ENCODE results near the gene C1orf122. TPM values are rescaled to one million over a fixed set of nuclear protein-coding genes. Genes with fewer than 3 reads are reported as not detected.

The C1orf122 gene
- total RNA-seq, 1 experiment from 2014 or later: 77.2 TPM

DNA sequence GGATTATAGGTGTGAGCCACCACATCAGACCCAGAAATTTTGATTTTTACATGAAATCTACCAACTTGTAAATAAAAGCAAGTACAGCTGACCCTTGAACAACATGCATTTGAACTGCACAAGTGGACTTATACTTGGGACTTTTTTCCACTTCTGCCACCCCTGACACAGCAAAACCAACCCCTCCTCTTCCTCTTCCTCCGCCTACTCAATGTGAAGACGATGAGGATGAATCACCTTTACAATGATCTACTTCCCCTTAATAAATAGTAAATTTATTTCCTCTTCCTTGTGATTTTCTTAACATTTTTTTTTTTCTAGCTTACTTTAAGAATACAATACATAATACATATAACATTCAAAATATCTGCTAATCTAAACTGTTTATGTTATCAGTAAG, 17.9 kb downstream of the C1orf122 start:
- Histone ChIP-seq H3K4me1 (ENCODE audit: control insufficient read depth, insufficient read depth, low read length) (no peaks in the 10 kb centered on the region), H3K4me3 (ENCODE audit: low read depth in 2 of 2, low read length in 2 of 2) (no peak overlapping the region), H3K27me3 (ENCODE audit: control insufficient read depth, insufficient read depth, low read length) (no peaks in the 10 kb centered on the region), H3K9me3 (ENCODE audit: control insufficient read depth, insufficient read depth, low read depth, low read length) (no peaks in the 10 kb centered on the region), H3K27ac (ENCODE audit: low read length) (no peak overlapping the region), H3K36me3 (ENCODE audit: control insufficient read depth, insufficient read depth, low read length) (peaks cover 16% of the 10 kb centered on the region)
- BruUV-seq (replicated peaks): no TSS peak
- ATAC-seq (no peak), DNase-seq (ENCODE audit: low read depth, low spot score) (no peak)
- in situ Hi-C loops (cut with HindIII; ENCODE audit: low pct_unique_long_range_greater_than_20kb, low sequenced_read_pairs) (no loop called here), intact Hi-C loops (cut with micrococcal nuclease; ENCODE audit: unreplicated experiment) (no loop called here)
- TF ChIP-seq, protein P1, sequence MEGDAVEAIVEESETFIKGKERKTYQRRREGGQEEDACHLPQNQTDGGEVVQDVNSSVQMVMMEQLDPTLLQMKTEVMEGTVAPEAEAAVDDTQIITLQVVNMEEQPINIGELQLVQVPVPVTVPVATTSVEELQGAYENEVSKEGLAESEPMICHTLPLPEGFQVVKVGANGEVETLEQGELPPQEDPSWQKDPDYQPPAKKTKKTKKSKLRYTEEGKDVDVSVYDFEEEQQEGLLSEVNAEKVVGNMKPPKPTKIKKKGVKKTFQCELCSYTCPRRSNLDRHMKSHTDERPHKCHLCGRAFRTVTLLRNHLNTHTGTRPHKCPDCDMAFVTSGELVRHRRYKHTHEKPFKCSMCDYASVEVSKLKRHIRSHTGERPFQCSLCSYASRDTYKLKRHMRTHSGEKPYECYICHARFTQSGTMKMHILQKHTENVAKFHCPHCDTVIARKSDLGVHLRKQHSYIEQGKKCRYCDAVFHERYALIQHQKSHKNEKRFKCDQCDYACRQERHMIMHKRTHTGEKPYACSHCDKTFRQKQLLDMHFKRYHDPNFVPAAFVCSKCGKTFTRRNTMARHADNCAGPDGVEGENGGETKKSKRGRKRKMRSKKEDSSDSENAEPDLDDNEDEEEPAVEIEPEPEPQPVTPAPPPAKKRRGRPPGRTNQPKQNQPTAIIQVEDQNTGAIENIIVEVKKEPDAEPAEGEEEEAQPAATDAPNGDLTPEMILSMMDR (IDR thresholded peaks at IDR 0.05): no peak
- TF ChIP-seq, protein P2, sequence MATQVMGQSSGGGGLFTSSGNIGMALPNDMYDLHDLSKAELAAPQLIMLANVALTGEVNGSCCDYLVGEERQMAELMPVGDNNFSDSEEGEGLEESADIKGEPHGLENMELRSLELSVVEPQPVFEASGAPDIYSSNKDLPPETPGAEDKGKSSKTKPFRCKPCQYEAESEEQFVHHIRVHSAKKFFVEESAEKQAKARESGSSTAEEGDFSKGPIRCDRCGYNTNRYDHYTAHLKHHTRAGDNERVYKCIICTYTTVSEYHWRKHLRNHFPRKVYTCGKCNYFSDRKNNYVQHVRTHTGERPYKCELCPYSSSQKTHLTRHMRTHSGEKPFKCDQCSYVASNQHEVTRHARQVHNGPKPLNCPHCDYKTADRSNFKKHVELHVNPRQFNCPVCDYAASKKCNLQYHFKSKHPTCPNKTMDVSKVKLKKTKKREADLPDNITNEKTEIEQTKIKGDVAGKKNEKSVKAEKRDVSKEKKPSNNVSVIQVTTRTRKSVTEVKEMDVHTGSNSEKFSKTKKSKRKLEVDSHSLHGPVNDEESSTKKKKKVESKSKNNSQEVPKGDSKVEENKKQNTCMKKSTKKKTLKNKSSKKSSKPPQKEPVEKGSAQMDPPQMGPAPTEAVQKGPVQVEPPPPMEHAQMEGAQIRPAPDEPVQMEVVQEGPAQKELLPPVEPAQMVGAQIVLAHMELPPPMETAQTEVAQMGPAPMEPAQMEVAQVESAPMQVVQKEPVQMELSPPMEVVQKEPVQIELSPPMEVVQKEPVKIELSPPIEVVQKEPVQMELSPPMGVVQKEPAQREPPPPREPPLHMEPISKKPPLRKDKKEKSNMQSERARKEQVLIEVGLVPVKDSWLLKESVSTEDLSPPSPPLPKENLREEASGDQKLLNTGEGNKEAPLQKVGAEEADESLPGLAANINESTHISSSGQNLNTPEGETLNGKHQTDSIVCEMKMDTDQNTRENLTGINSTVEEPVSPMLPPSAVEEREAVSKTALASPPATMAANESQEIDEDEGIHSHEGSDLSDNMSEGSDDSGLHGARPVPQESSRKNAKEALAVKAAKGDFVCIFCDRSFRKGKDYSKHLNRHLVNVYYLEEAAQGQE (IDR thresholded peaks at IDR 0.05; ENCODE audit: insufficient read depth in 1 of 2, low read depth in 2 of 2, low read length in 1 of 2): no peak
- TF ChIP-seq TCF7L2 (IDR thresholded peaks at IDR 0.05; ENCODE audit: low read depth, low read length): no peak
- TF ChIP-seq SIN3A (IDR thresholded peaks at IDR 0.05; ENCODE audit: borderline replicate concordance, insufficient read depth, low read depth, low read length): no peak
- TF ChIP-seq POLR2AphosphoS5 (IDR thresholded peaks at IDR 0.05; ENCODE audit: low read depth, low read length): no peak
- POLR2A ChIA-PET: no interaction called here
- CTCF ChIA-PET: no interaction called here

DNA sequence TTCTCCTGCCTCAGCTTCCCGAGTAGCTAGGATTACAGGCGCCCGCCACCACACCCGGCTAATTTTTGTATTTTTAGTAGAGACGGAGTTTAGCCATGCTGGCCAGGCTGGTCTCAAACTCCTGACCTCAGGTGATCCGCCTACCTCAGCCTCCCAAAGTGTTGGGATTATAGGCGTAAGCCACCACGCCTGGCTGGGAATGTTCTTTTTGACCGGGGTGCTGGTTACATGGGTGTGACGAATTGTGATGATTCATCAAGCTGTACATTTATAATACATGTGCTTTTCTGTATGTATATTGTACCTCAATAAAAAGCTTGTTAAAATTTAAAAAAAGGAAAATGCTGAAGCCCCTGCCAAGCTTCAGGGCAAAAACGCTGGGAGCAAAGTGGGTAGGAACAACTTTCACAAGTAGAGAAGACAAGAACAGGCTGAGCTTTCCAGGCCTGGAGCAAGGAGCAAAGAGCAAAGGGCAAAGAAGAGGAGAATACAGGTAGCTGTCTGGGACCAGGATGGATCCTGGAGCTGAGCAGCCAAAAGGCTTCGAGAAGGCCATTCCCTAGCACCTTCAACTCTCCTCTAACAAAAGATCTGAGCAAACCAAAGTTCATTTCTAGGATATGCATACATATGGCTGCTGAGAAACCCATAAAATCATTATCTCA, 21.0 kb downstream of the C1orf122 start:
- in situ Hi-C loops (cut with HindIII; ENCODE audit: low pct_unique_long_range_greater_than_20kb, low sequenced_read_pairs): no loop called here
- no TSS peak for BruUV-seq (replicated peaks)
- intact Hi-C loops (cut with micrococcal nuclease; ENCODE audit: unreplicated experiment): no loop called here
- no peak overlapping the region for H3K27ac ChIP-seq (ENCODE audit: low read length)
- ChIA-PET CTCF (interaction anchor here (0.7 kb wide), 1 partner anchor 259 kb away, joined by 3 read pairs; no protein-coding TSS in a partner anchor), POLR2A (no interaction called here)
- no peak overlapping the region for H3K4me3 ChIP-seq (ENCODE audit: low read depth in 2 of 2, low read length in 2 of 2)
- H3K27me3 ChIP-seq (ENCODE audit: control insufficient read depth, insufficient read depth, low read length): no peaks in the 10 kb centered on the region
- TF ChIP-seq, protein P2 (IDR thresholded peaks at IDR 0.05; ENCODE audit: insufficient read depth in 1 of 2, low read depth in 2 of 2, low read length in 1 of 2): no peak
- TF ChIP-seq, protein P1 (IDR thresholded peaks at IDR 0.05): no peak
- TF ChIP-seq TCF7L2 (IDR thresholded peaks at IDR 0.05; ENCODE audit: low read depth, low read length) (no peak), POLR2AphosphoS5 (IDR thresholded peaks at IDR 0.05; ENCODE audit: low read depth, low read length) (no peak), SIN3A (IDR thresholded peaks at IDR 0.05; ENCODE audit: borderline replicate concordance, insufficient read depth, low read depth, low read length) (no peak)
- no peaks in the 10 kb centered on the region for H3K4me1 ChIP-seq (ENCODE audit: control insufficient read depth, insufficient read depth, low read length)
- H3K36me3 ChIP-seq (ENCODE audit: control insufficient read depth, insufficient read depth, low read length): peaks cover 17% of the 10 kb centered on the region
- ATAC-seq (no peak), DNase-seq (ENCODE audit: low read depth, low spot score) (no peak)
- no peaks in the 10 kb centered on the region for H3K9me3 ChIP-seq (ENCODE audit: control insufficient read depth, insufficient read depth, low read depth, low read length)

Measured in Panc1 (cell line).